Measurements from ENCODE around the gene P4HA2.

GRCh38 chr5:132218321-132218720 lies 9.3 kb downstream of the P4HA2 start:
- TF ChIP-seq RCOR1 (IDR thresholded peaks at IDR 0.05; ENCODE audit: borderline replicate concordance in 1 of 2, low read depth in 2 of 2, low read length in 2 of 2): no peak
- TF ChIP-seq HMG20A (CRISPR knock-in tag; conservative IDR thresholded peaks at IDR 0.05): no peak
- TF ChIP-seq ETV6 (IDR thresholded peaks at IDR 0.05; ENCODE audit: borderline replicate concordance in 1 of 2, low read depth in 2 of 2, low read length in 1 of 2): no peak
- TF ChIP-seq ETV6 (CRISPR knock-in tag; IDR thresholded peaks at IDR 0.05; ENCODE audit: borderline replicate concordance): no peak
- TF ChIP-seq ZBTB11 (CRISPR knock-in tag; IDR thresholded peaks at IDR 0.05): no peak
- TF ChIP-seq PREB (CRISPR knock-in tag; IDR thresholded peaks at IDR 0.05): no peak
- TF ChIP-seq TSHZ1 (CRISPR knock-in tag; IDR thresholded peaks at IDR 0.05): no peak
- TF ChIP-seq SMAD1 (IDR thresholded peaks at IDR 0.05; ENCODE audit: low read depth, low read length, partially characterized antibody): no peak
- no peak for TF ChIP-seq TAF1 (IDR thresholded peaks at IDR 0.05; ENCODE audit: control insufficient read depth, extremely low read depth, insufficient read depth, low read length, severe bottlenecking)
- no peak for TF ChIP-seq TGIF2 (CRISPR knock-in tag; IDR thresholded peaks at IDR 0.05)
- no peak for TF ChIP-seq FOXK2 (conservative IDR thresholded peaks at IDR 0.05 in 1 of 2, IDR thresholded peaks at IDR 0.05 in 1 of 2; ENCODE audit: low read depth in 2 of 2)
- TF ChIP-seq AFF1 (IDR thresholded peaks at IDR 0.05; ENCODE audit: low read depth in 1 of 2, partially characterized antibody in 2 of 2): no peak

All from K562 (cell line).